Measurements from ENCODE around the gene THOC3.
"Not testable (repeated sequence)": the region's sequence is repeated elsewhere in the genome, so short reads cannot be mapped to it uniquely, and the experiment has no call there.

GRCh38 chr5:175943253-175943652, 24.9 kb downstream of the THOC3 start:
- TF ChIP-seq CTCF, POLR2A (IDR thresholded peaks at IDR 0.05): not testable (repeated sequence)

Data from vagina (tissue), 2 donors.